CD14-positive monocyte (primary cell): Measurements from ENCODE around the gene SYNJ2. TPM values are rescaled to one million over a fixed set of nuclear protein-coding genes. Genes with fewer than 3 reads are reported as not detected.

ENCODE experiments used
- DNase-seq, 3 donors: peaks; one replicate each; pipeline ENCODE4 v3.0.0-alpha.2; 2011 to 2022
- H2AFZ ChIP-seq: 2 replicates; pipeline ENCODE4 v1.6.0; 2012; ENCODE audit warnings: mild to moderate bottlenecking, low read depth, low read length, inconsistent platforms; ENCODE audit not compliant: insufficient read depth, poor library complexity, severe bottlenecking
- H3K27ac ChIP-seq, 2 donors: 1 replicate in 1 of 2; 2 replicates in 1 of 2; pipeline ENCODE4 v1.5.1; 2012 to 2013; ENCODE audit warnings: low read length in 2 of 2, control low read depth in 1 of 2, inconsistent platforms in 1 of 2, low read depth in 1 of 2, mild to moderate bottlenecking in 1 of 2
- H3K27me3 ChIP-seq, 2 donors: one replicate each; pipeline versions ENCODE4 v1.6.0 to v1.6.1; 2011 to 2013; ENCODE audit warnings: low read length in 2 of 2; ENCODE audit not compliant: control insufficient read depth in 2 of 2, insufficient read depth in 2 of 2
- H3K36me3 ChIP-seq, 2 donors: replicated peaks in 1 of 2; 1 replicate in 1 of 2; 2 replicates in 1 of 2; pipeline versions ENCODE4 v1.5.1 to v1.6.1; 2012 to 2013; ENCODE audit warnings: low read length in 2 of 2, control low read depth in 1 of 2, inconsistent platforms in 1 of 2, mild to moderate bottlenecking in 1 of 2; ENCODE audit not compliant: insufficient read depth in 2 of 2, control insufficient read depth in 1 of 2
- H3K4me1 ChIP-seq, 2 donors: 1 replicate in 1 of 2; 2 replicates in 1 of 2; pipeline versions ENCODE4 v1.5.1 to v1.6.1; 2012 to 2013; ENCODE audit warnings: low read length in 2 of 2, control low read depth in 1 of 2, inconsistent platforms in 1 of 2, mild to moderate bottlenecking in 1 of 2, moderate library complexity in 1 of 2; ENCODE audit not compliant: insufficient read depth in 2 of 2, control insufficient read depth in 1 of 2
- H3K4me2 ChIP-seq: replicated peaks from 2 replicates; pipeline ENCODE3; 2012; ENCODE audit warnings: low read length, moderate library complexity, mild to moderate bottlenecking; ENCODE audit not compliant: poor library complexity, severe bottlenecking; ENCODE audit errors: extremely low read depth
- H3K4me3 ChIP-seq, 3 experiments: fragments of 200-600 bp in 1 of 3; sonication (generic) in 1 of 3; replicated peaks in 1 of 3; 1 replicate in 2 of 3; 2 replicates in 1 of 3; pipeline ENCODE4 v1.5.1; 2011 to 2013; ENCODE audit warnings: low read length in 3 of 3, mild to moderate bottlenecking in 3 of 3, control low read depth in 2 of 3, low read depth in 2 of 3, inconsistent platforms in 1 of 3, moderate library complexity in 1 of 3
- H3K79me2 ChIP-seq: 2 replicates; pipeline ENCODE4 v1.6.0; 2012; ENCODE audit warnings: mild to moderate bottlenecking, control low read depth, inconsistent platforms, low read length, moderate library complexity; ENCODE audit not compliant: insufficient read depth
- H3K9ac ChIP-seq: 2 replicates; pipeline ENCODE4 v1.6.0; 2017; ENCODE audit warnings: low read length, mild to moderate bottlenecking; ENCODE audit not compliant: insufficient read depth, poor library complexity, severe bottlenecking
- H3K9me3 ChIP-seq, 2 donors: replicated peaks in 1 of 2; 1 replicate in 1 of 2; 2 replicates in 1 of 2; pipeline versions ENCODE4 v1.5.1 to v1.6.1; 2012 to 2013; ENCODE audit warnings: low read length in 2 of 2, control low read depth in 1 of 2; ENCODE audit not compliant: control insufficient read depth in 1 of 2, insufficient read depth in 1 of 2
- H4K20me1 ChIP-seq: 2 replicates; pipeline ENCODE4 v1.6.0; 2012; ENCODE audit warnings: mild to moderate bottlenecking, low read length, control low read depth, moderate library complexity; ENCODE audit not compliant: insufficient read depth
- H3K27ac Mint-ChIP-seq, 7 donors: one replicate each; pipeline ENCODE4 v1.8.0; 2020; ENCODE audit warnings: mild to moderate bottlenecking in 7 of 7, mixed read lengths in 7 of 7, moderate library complexity in 6 of 7, inconsistent platforms in 2 of 7
- H3K27me3 Mint-ChIP-seq, 3 donors: one replicate each; pipeline ENCODE4 v1.8.0; 2021 to 2022; ENCODE audit warnings: low read depth in 3 of 3, mild to moderate bottlenecking in 3 of 3, mixed read lengths in 3 of 3, moderate library complexity in 3 of 3, inconsistent platforms in 1 of 3
- H3K36me3 Mint-ChIP-seq, 2 donors: one replicate each; pipeline ENCODE4 v1.8.0; 2020; ENCODE audit warnings: mixed read lengths in 2 of 2, inconsistent platforms in 1 of 2, mild to moderate bottlenecking in 1 of 2
- H3K4me1 Mint-ChIP-seq: one replicate; pipeline ENCODE4 v1.8.0; 2020; ENCODE audit warnings: mild to moderate bottlenecking, mixed read lengths
- H3K4me3 Mint-ChIP-seq, 2 donors: one replicate each; pipeline ENCODE4 v1.8.0; 2020; ENCODE audit warnings: mild to moderate bottlenecking in 2 of 2, mixed read lengths in 2 of 2, moderate library complexity in 1 of 2
- H3K9me3 Mint-ChIP-seq, 7 donors: one replicate each; pipeline ENCODE4 v1.8.0; 2020 to 2022; ENCODE audit warnings: mixed read lengths in 7 of 7, mild to moderate bottlenecking in 6 of 7, moderate library complexity in 6 of 7, inconsistent platforms in 2 of 7
- CTCF ChIP-seq: fragments of 200-600 bp; IDR thresholded peaks from one replicate; pipeline ENCODE4 v1.8.0; 2022; ENCODE audit warnings: antibody characterized with exemption, mild to moderate bottlenecking
- WGBS: methylation state at CpG from one replicate; pipeline ENCODE4 v1.1.5; 2013; ENCODE audit warnings: missing lambda C conversion rate; ENCODE audit not compliant: insufficient coverage; 5-methylcytosine and 5-hydroxymethylcytosine counted together
- intact Hi-C, 2 donors: fragments of 100-400 bp; cut with micrococcal nuclease; formaldehyde crosslinking; loops; one replicate each; pipeline versions ENCODE4 v1.15.0 to v1.15.1; 2023
- polyA plus RNA-seq, 3 donors: library from polyadenylated mRNA; depleted of rRNA in 1 of 3; unstranded in 2 of 3; stranded (reverse) in 1 of 3; fragments of 300-500 nt in 2 of 3; fragments of >200 nt in 1 of 3; fragmentation: Illumina TruSeq in 2 of 3; gene quantifications; 1 replicate in 2 of 3; 2 replicates in 1 of 3; pipeline ENCODE4 v1.2.3, GENCODE V29; 2012 to 2021
- small RNA-seq: library from RNA; depleted of rRNA; stranded (forward); fragments of <200 nt; gene quantifications from one replicate; pipeline ENCODE3, GENCODE V24; 2012; ENCODE audit warnings: low read depth; ENCODE audit not compliant: insufficient read length

The SYNJ2 gene
- polyA plus RNA-seq, 3 donors = 0.82 to 2.0 (median 1.6) TPM

GRCh38 chr6:158142789-158143188 is 161.1 kb downstream of the SYNJ2 start:
- no peak overlapping the region for H3K4me3 Mint-ChIP-seq
- DNase-seq = no peak
- H3K27me3 Mint-ChIP-seq = peaks cover 0 to 1% (median 0%) of the 10 kb centered on the region in 3 donors
- H3K4me2 ChIP-seq = no peak overlapping the region
- no peaks in the 10 kb centered on the region for H3K4me1 ChIP-seq
- peak overlapping the region in 1 of 7 donors; percentile 75 for H3K27ac Mint-ChIP-seq
- peaks cover 49 to 62% of the 10 kb centered on the region in 2 donors for H3K36me3 Mint-ChIP-seq
- no peaks in the 10 kb centered on the region for H3K4me1 Mint-ChIP-seq
- intact Hi-C loops = no loop called here
- H2AFZ ChIP-seq = no peak overlapping the region
- no peak for TF ChIP-seq CTCF
- no peak overlapping the region for H3K9ac ChIP-seq
- no peak overlapping the region for H3K27ac ChIP-seq
- H4K20me1 ChIP-seq = no peaks in the 10 kb centered on the region
- H3K79me2 ChIP-seq = no peaks in the 10 kb centered on the region
- H3K4me3 ChIP-seq = no peak overlapping the region
- H3K9me3 ChIP-seq = no peaks in the 10 kb centered on the region
- H3K27me3 ChIP-seq = no peaks in the 10 kb centered on the region
- peaks cover 14 to 71% of the 10 kb centered on the region in 2 donors for H3K36me3 ChIP-seq
- H3K9me3 Mint-ChIP-seq = peaks cover 0 to 1% (median 0%) of the 10 kb centered on the region in 7 donors

GRCh38 chr6:158143700-158144099 is 162.0 kb downstream of the SYNJ2 start:
- intact Hi-C loops = no loop called here
- WGBS = no CpG with 5 or more reads among the region's 1 CpG
- Mint-ChIP-seq H3K4me3 (no peak overlapping the region), H3K9me3 (peaks cover 0 to 1% (median 0%) of the 10 kb centered on the region in 7 donors), H3K4me1 (no peaks in the 10 kb centered on the region), H3K27ac (no peak overlapping the region), H3K36me3 (peaks cover 44 to 62% of the 10 kb centered on the region in 2 donors), H3K27me3 (peaks cover 0 to 1% (median 0%) of the 10 kb centered on the region in 3 donors)
- no peak overlapping the region for H3K9ac ChIP-seq
- H3K36me3 ChIP-seq = peaks cover 16 to 66% of the 10 kb centered on the region in 2 donors
- DNase-seq = no peak
- no peaks in the 10 kb centered on the region for H3K4me1 ChIP-seq
- H3K27ac ChIP-seq = no peak overlapping the region
- no peak overlapping the region for H3K4me3 ChIP-seq
- peak; percentile 19 for TF ChIP-seq CTCF
- no peaks in the 10 kb centered on the region for H4K20me1 ChIP-seq
- no peak overlapping the region for H3K4me2 ChIP-seq
- H2AFZ ChIP-seq = no peak overlapping the region
- H3K27me3 ChIP-seq = no peaks in the 10 kb centered on the region
- H3K9me3 ChIP-seq = no peaks in the 10 kb centered on the region
- H3K79me2 ChIP-seq = no peaks in the 10 kb centered on the region

Small RNA genes lying within 50 kb of the gene (small RNA-seq; reads per million reads assigned to genes)
- not detected for gene RNU6-786P

Other genes starting within 250 kb of the SYNJ2 start
- 1 to 10 TPM; 5.5 to 8.1 (median 7.2) TPM for gene SNX9, start 158.6 kb upstream of the SYNJ2 start, polyA plus RNA-seq
- 1 to 10 TPM; 4.3 to 5.1 (median 4.4) TPM for gene SERAC1, start 186.4 kb downstream of the SYNJ2 start, polyA plus RNA-seq
- gene GTF2H5, start 186.5 kb downstream of the SYNJ2 start, polyA plus RNA-seq = 10 to 100 TPM in 2 of 3 donors, 1 to 10 TPM in 1; 1.1 to 14.8 (median 14.1) TPM